AG09309 (cell line): ENCODE data around the gene ACVRL1.

ENCODE experiments used
- DNase-seq: peaks from one replicate; pipeline ENCODE4 v3.0.0-alpha.2; 2010; ENCODE audit warnings: low read depth
- H3K4me3 ChIP-seq: 2 replicates; pipeline ENCODE4 v1.5.1; 2011; ENCODE audit warnings: mild to moderate bottlenecking, low read depth, low read length, moderate library complexity; ENCODE audit not compliant: control insufficient read depth
- TF ChIP-seq, protein P1 (sequence below): IDR thresholded peaks from 2 replicates; pipeline ENCODE4 v1.5.1; 2011; ENCODE audit warnings: mild to moderate bottlenecking, low read depth, low read length, inconsistent platforms; ENCODE audit not compliant: insufficient read depth, control insufficient read depth; ENCODE audit errors: missing control alignments

Gene ACVRL1

DNA sequence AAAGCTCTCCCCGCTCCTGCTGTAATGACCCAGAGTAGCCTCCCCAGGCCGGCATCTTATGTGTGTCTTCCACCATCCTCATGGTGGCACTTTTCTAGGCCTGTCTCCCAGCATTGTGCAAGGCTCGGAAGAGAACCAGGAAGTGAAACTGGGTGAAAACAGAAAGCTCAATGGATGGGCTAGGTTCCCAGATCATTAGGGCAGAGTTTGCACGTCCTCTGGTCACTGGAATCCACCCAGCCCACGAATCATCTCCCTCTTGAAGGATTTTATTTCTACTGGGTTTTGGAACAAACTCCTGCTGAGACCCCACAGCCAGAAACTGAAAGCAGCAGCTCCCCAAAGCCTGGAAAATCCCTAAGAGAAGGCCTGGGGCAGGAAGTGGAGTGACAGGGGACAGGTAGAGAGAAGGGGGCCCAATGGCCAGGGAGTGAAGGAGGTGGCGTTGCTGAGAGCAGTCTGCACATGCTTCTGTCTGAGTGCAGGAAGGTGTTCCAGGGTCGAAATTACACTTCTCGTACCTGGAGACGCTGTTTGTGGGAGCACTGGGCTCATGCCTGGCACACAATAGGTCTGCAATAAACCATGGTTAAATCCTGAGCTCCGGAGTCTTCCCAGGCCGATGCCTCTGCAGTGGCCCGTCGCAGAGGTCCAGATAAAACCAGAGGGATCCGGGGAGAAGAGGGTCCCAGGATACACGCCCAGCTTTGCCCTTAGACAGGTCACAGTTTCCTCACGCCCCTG is 15.6 kb downstream of the ACVRL1 start:
- DNase-seq = peak; percentile 38
- H3K4me3 ChIP-seq = no peak overlapping the region
- TF ChIP-seq, protein P1, sequence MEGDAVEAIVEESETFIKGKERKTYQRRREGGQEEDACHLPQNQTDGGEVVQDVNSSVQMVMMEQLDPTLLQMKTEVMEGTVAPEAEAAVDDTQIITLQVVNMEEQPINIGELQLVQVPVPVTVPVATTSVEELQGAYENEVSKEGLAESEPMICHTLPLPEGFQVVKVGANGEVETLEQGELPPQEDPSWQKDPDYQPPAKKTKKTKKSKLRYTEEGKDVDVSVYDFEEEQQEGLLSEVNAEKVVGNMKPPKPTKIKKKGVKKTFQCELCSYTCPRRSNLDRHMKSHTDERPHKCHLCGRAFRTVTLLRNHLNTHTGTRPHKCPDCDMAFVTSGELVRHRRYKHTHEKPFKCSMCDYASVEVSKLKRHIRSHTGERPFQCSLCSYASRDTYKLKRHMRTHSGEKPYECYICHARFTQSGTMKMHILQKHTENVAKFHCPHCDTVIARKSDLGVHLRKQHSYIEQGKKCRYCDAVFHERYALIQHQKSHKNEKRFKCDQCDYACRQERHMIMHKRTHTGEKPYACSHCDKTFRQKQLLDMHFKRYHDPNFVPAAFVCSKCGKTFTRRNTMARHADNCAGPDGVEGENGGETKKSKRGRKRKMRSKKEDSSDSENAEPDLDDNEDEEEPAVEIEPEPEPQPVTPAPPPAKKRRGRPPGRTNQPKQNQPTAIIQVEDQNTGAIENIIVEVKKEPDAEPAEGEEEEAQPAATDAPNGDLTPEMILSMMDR = no peak

DNA sequence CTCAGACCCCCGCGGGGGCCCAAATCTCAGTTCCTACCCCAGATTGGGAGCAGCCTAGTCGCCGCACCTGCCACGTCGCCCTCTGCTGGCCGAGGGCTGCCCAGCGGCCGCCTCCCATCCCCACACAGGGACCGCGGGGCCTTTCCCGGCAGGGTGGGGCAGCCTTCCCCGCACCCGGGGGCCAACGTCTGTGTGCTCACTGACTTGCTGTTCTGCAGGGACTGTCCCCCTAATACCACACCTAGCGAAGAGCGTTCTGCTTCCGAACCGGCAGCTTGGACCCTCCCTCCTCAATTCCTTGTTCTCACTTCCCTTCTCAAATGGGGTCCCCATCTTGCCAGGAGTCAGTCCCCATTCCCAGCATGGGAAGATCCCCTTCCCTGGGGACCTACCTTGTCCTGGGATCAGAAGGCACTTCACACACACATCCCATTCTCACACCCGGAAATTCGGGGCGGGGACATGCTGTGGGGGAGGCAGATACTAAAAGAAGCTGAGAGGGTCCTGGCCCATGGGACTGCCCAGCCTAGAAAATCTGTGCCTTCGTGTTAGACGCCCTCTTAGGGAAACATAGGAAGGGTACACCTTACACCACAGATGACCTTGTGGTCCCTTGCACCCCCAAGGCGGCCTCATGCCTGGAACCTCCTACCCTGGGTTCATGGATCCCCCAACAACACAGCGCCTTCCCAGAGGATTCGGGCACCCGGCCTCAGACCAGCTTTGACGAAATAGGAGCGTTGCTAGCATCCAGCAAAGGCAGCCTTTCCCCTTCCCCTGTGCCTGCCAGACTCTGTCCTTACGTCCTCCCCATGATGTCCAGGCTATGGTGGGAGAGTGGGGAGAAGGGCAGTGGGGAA is 16.4 kb downstream of the ACVRL1 start:
- H3K4me3 ChIP-seq = no peak overlapping the region
- no peak for DNase-seq
- TF ChIP-seq, protein P1 = peak; percentile 85

DNA sequence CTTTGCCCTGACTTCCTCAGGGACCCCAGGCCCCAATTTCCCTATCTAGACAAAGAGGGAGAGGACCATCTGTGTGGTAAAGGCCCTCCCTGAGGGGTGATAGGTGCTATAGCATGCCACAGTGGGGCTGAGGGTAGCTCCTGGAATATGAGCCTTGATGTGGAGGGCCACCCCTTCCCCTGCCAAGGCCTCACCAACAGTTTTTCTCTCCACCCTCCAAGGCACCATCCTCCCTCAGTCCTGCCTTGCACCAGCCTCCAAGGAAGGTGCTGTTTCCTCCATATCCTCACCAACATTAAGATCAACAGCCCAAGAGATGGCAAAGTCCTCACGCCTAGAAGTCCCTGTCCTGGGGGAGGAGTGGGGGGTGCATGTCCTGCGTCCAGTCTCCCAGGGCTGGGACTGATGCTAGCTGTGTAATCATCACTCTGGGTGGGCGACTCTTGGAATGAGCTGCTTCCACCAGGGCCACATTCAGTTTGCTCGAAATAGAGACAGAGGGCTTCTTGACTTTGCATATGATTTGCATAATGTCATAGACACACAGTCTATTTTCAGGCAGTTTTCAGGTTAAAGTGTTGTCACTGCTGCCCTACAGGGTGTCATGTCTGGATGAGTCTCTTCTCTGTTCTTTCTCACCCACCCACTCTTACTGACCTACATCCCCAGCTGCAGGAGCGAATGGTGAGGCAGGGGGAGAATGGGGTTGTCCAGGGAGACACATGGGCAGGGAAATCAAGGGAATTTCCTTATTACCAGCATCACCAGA is 17.4 kb downstream of the ACVRL1 start:
- H3K4me3 ChIP-seq = no peak overlapping the region
- no peak for DNase-seq
- TF ChIP-seq, protein P1 = no peak

DNA sequence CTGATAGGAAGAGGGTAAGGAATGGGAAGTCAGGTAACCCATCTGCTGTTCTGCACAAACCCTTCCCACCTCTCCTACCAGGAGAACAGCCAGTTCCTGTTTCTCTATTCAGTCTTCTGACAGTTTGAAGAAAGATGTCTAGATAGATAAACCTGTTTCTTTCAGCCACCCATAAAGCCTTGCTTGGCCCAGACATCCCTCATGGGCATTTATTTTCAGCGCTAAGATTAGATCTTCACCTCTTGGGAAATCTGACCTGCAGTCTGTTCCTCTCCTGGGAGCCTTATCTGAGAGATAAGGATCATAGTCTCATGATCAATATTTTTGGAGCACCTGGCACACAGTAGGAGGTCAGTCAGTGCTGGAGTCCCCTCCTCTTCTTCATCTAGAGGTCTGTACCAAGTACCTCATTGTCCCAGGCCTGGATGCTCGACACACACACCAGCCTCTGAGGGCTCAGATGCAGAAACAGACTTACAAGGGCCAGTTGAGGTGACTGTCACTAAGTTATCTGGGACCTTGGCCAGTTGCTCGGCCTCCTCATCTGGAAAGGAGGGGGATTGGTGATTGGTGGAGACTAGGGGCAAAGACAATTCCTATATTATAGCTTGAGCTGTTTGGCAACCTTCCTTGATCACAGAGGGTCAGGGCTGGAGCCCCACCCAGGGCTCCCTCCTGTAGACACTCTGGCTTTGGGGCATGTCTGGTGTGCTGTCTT is 18.2 kb downstream of the ACVRL1 start:
- TF ChIP-seq, protein P1 = no peak
- H3K4me3 ChIP-seq = no peak overlapping the region
- no peak for DNase-seq

DNA sequence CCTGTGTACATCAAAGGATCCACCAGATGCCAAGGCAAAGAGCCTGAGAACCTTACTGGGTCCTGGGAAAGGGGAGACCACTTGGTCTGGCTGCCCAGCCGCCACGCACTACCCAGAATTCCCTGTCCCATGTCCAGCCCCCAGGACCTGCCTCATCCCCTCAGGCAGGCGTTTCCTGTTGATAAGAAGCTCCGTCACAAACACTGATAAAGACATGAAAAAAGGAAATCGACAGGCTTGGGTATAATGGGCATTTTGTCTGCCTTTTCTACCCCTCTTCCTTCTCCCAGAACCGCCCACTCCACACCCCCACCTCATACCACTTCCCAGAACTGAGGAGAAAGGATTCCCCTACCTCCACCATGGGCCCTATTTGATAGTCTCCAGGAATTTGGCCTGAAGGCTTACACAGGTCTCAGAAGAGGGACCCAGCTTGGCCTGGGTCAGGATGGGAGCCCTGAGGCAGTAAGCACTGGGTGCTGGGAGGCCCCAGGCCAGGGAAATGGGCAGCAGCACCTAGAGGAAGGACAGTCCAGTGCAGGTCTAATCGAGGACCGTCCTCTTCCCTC is 18.8 kb downstream of the ACVRL1 start:
- no peak overlapping the region for H3K4me3 ChIP-seq
- TF ChIP-seq, protein P1 = no peak
- no peak for DNase-seq

DNA sequence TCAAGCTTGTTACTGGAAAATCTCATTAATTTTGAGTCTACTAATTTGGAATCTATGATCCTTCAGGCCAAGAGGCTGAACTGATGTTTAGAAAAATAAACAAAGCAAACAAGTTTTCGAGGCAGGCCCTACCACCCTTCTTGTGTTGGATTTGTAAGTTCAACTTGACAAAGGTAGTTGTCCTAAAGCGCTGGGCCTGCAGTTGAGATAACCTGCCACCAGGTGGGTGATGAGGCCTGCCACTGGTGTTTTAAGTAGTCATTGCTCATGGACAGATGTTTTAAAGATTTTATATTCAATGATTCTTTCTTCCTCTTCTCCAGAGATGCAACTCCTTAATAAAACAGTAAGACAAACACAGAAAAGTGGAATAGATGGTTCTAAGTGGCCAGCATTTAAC is 19.4 kb downstream of the ACVRL1 start:
- TF ChIP-seq, protein P1 = peak; percentile 44
- no peak for DNase-seq
- H3K4me3 ChIP-seq = no peak overlapping the region
